ENCODE measurements around the gene SMYD1. TPM values are rescaled to one million over a fixed set of nuclear protein-coding genes. Genes with fewer than 3 reads are reported as not detected.

Gene SMYD1
- total RNA-seq, 2 experiments from 2014 or later: not detected

Small RNA genes within 50 kb of the gene (microRNA-seq; reads per million reads assigned to microRNA genes)
- gene MIR4780 (ENCODE audit: borderline microRNAs expressed, borderline replicate concordance): not detected

Other genes with a start within 250 kb of the SMYD1 start
- 1 to 10 TPM; 1.1 to 1.6 TPM for gene RGPD2, start 242.0 kb upstream of the SMYD1 start, total RNA-seq
- 10 to 100 TPM; 12.6 to 13.1 TPM for gene RNU2-63P, start 51.3 kb upstream of the SMYD1 start, total RNA-seq
- 1 to 10 TPM; 2.4 to 2.5 TPM for gene KRCC1, start 12.0 kb upstream of the SMYD1 start, total RNA-seq
- gene FABP1, start 60.2 kb downstream of the SMYD1 start, total RNA-seq: not detected
- under 1 TPM; 0.10 to 0.21 TPM for gene THNSL2, start 102.5 kb downstream of the SMYD1 start, total RNA-seq